ENCODE data around the gene CDC14A.

The CDC14A gene

DNA sequence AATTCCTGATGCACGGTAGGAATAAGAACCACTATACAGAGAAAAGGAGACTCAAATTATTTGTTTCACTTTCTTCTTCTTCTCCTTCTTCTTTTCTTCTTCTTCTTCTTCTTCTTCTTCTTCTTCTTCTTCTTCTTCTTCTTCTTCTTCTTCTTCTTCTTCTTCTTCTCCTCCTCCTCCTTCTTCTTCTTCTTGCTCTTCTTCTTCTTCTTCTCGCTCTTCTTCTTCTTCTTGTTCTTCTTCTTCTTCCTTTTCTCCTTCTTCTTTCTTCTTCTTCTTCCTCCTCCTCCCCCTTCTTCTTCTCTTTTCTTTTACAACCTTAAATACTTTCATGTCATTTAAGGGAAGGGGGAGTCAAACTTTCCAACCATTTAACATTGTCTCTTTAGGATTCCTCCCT lies 174.6 kb downstream of the CDC14A start:
- no peak overlapping the region for H3K4me3 ChIP-seq (ENCODE audit: low read depth, low read length)
- TF ChIP-seq CTCF (IDR thresholded peaks at IDR 0.05; ENCODE audit: low read depth, low read length): no peak

- no peak overlapping the region for H3K4me3 ChIP-seq (ENCODE audit: low read depth, low read length)
These were observed 176.6 kb downstream of the CDC14A start for GRCh38 chr1:100528871-100529270.

GRCh38 chr1:100530141-100530540 lies 177.8 kb downstream of the CDC14A start:
- no peak overlapping the region for H3K4me3 ChIP-seq (ENCODE audit: low read depth, low read length)
- no peak for TF ChIP-seq CTCF (IDR thresholded peaks at IDR 0.05; ENCODE audit: low read depth, low read length)

More at GRCh38 chr1:100528871-100529270, 176.6 kb downstream of the CDC14A start:
- TF ChIP-seq CTCF (IDR thresholded peaks at IDR 0.05; ENCODE audit: low read depth, low read length): no peak

- H3K4me3 ChIP-seq (ENCODE audit: low read depth, low read length): no peak overlapping the region
- no peak for TF ChIP-seq CTCF (IDR thresholded peaks at IDR 0.05; ENCODE audit: low read depth, low read length)
These were observed 178.7 kb downstream of the CDC14A start for GRCh38 chr1:100530880-100531487.

GRCh38 chr1:100532645-100533044 lies 180.3 kb downstream of the CDC14A start:
- no peak for TF ChIP-seq CTCF (IDR thresholded peaks at IDR 0.05; ENCODE audit: low read depth, low read length)
- H3K4me3 ChIP-seq (ENCODE audit: low read depth, low read length): no peak overlapping the region

DNA sequence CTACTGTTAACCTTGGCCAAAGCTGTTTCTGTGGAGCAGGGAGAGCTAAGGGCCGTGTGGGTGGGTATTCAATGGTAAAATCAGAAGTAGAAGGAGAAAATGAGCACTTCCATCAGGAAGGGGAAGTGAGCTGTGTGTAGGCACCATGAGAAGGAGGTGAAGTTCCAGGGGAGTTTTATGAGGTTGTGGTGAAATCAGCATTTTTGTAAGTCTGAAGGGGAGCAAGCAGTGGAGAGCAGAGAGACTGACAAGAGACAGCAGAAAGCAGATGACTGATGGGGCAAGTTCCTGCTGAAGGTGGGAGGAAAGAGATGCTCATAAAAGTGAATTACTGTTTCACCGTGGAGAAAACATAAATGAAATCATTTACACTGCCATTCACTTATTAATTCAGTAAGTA lies 183.0 kb downstream of the CDC14A start:
- no peak for TF ChIP-seq CTCF (IDR thresholded peaks at IDR 0.05; ENCODE audit: low read depth, low read length)
- no peak overlapping the region for H3K4me3 ChIP-seq (ENCODE audit: low read depth, low read length)

DNA sequence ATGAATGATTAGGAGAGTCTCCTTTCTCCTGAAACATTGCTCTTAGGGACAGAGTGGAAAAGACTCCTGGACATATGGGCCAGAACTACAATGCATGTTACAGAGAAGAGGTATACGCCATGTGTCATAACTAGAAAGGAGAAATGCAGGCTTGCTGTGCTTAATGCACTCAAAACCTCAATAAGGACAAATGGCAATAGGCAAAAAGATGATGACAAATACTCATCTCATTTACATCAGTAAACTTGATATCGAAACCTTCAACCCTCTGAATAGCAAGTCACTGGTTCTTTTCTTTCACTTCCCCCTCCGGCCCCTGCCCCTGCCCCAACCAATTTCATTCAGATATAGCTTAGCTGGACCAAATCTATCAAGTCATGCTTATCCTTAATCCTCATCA lies 183.7 kb downstream of the CDC14A start:
- H3K4me3 ChIP-seq (ENCODE audit: low read depth, low read length): no peak overlapping the region
- no peak for TF ChIP-seq CTCF (IDR thresholded peaks at IDR 0.05; ENCODE audit: low read depth, low read length)
